ENCODE data around the gene UNC119B. TPM values are rescaled to one million over a fixed set of nuclear protein-coding genes. Genes with fewer than 3 reads are reported as not detected.

UNC119B gene
- total and polyA plus RNA-seq, 8 donors = 6.6 to 18.9 (median 14.6) TPM

DNA sequence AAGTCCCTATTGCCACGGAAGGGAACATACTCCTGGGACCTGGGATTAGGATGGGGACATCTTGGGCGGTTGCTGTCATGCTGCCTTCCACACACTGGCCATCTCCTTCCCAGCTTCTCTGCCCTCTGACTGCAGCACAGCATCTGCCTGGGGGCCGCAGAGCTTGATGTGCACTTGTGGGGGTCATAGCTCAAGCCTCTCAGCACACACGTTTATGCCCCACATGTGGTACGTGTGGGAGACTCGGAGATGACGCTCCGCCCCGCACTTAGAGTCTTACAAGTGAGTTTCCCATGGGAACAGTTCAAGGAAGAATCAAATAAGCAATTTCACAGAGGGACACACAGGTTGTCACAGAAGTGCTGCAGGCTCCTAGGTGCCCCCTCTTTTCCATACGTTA, 24.0 kb downstream of the UNC119B start:
- Histone ChIP-seq H3K27ac (no peak overlapping the region), H3K27me3 (no peaks in the 10 kb centered on the region), H3K36me3 (peaks cover 0 to 7% (median 4%) of the 10 kb centered on the region in 3 donors), H3K4me3 (no peak overlapping the region), H3K4me1 (no peaks in the 10 kb centered on the region), H3K9me3 (no peaks in the 10 kb centered on the region)
- FAIRE-seq (no peak), ATAC-seq (no peak), DNase-seq (no peak)
- TF ChIP-seq, protein P1, sequence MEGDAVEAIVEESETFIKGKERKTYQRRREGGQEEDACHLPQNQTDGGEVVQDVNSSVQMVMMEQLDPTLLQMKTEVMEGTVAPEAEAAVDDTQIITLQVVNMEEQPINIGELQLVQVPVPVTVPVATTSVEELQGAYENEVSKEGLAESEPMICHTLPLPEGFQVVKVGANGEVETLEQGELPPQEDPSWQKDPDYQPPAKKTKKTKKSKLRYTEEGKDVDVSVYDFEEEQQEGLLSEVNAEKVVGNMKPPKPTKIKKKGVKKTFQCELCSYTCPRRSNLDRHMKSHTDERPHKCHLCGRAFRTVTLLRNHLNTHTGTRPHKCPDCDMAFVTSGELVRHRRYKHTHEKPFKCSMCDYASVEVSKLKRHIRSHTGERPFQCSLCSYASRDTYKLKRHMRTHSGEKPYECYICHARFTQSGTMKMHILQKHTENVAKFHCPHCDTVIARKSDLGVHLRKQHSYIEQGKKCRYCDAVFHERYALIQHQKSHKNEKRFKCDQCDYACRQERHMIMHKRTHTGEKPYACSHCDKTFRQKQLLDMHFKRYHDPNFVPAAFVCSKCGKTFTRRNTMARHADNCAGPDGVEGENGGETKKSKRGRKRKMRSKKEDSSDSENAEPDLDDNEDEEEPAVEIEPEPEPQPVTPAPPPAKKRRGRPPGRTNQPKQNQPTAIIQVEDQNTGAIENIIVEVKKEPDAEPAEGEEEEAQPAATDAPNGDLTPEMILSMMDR (IDR thresholded peaks at IDR 0.05) = no peak
- WGBS, 2 donors = 96 to 97% methylated on average over 10 of the region's 10 CpGs
- intact Hi-C loops (cut with DNase I) = no loop called here

DNA sequence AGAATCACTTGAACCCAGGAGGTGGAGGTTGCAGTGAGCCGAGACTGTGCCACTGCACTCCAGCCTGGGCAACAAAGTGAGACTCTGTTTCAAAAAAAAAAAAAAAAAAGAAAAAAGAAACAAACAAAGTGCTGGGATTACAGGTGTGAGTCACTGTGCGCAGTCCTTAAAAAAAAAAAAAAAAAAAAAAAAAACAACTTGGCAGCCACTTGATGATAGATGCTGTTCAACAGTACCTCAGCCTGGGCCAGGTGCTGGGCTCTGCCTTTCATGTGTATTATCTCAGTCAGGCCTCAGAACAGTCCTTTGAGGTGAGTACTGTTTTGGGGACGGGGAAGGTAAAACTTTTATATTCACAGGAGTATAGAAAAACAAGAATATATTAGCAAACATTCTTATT, 24.9 kb downstream of the UNC119B start:
- FAIRE-seq (no peak), ATAC-seq (no peak)
- intact Hi-C loops (cut with DNase I) = no loop called here

GRCh38 chr12:120736404-120737331, 26.4 kb downstream of the UNC119B start:
- intact Hi-C loops (cut with DNase I) = no loop called here
- FAIRE-seq (no peak), ATAC-seq (no peak), DNase-seq (peak in 1 of 6 donors; percentile 75)
- Histone ChIP-seq H3K36me3 (peaks cover 0 to 4% (median 4%) of the 10 kb centered on the region in 3 donors), H3K4me1 (no peaks in the 10 kb centered on the region), H3K27me3 (no peaks in the 10 kb centered on the region), H3K27ac (no peak overlapping the region), H3K9me3 (no peaks in the 10 kb centered on the region), H3K4me3 (no peak overlapping the region)
- TF ChIP-seq, protein P1 (IDR thresholded peaks at IDR 0.05) = no peak
- 94 to 95% methylated on average over 38 of the region's 38 CpGs for WGBS, 2 donors

More for the DNA sequence above, 24.9 kb downstream of the UNC119B start:
- H3K4me1 ChIP-seq = no peaks in the 10 kb centered on the region
- H3K27me3 ChIP-seq = no peaks in the 10 kb centered on the region
- WGBS, 2 donors = 92 to 95% methylated on average over 2 to 3 of the region's 3 CpGs
- H3K4me3 ChIP-seq = no peak overlapping the region
- TF ChIP-seq, protein P1 (IDR thresholded peaks at IDR 0.05) = no peak
- H3K27ac ChIP-seq = no peak overlapping the region
- peaks cover 0 to 4% (median 4%) of the 10 kb centered on the region in 3 donors for H3K36me3 ChIP-seq
- H3K9me3 ChIP-seq = no peaks in the 10 kb centered on the region
- no peak for DNase-seq

DNA sequence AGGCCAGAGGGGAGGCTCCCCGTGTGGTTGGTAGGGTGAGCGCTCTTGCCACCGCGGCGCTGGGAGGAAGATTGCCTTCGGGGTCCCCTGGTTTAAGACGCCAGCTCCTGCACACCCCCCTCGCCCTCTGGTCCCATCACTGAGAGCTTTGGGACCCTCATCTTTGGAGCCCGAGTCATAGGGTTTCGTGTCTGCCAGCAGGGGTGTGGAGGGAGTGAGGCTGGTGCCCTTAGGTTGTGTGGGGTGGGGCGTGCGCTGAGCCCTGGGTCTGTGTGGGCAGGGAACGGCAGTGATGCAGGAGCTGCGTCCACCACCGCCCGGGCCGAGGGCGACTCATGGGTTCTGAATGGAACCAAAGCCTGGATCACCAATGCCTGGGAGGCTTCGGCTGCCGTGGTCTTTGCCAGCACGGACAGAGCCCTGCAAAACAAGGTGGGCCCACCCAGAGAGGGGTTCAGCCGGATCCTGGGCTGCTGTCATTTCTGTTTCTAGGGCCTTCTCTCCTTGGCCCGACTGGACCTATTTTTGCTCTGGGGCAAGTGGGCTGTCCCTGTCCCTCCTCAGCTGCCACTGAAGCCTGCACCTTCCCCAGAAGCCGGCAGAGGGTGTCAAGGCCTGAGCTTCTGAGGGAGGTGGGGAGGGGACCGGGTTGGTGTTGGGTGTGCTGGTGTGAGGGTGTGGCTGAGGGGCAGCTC, 27.4 kb downstream of the UNC119B start:
- FAIRE-seq (no peak), DNase-seq (peak in 1 of 6 donors; percentile 74), ATAC-seq (no peak)
- H3K36me3 ChIP-seq = peaks cover 0 to 4% (median 4%) of the 10 kb centered on the region in 3 donors
- H3K27ac ChIP-seq = no peak overlapping the region
- WGBS, 2 donors = 88 to 91% methylated on average over 25 of the region's 25 CpGs
- TF ChIP-seq, protein P1 (IDR thresholded peaks at IDR 0.05) = no peak
- no peaks in the 10 kb centered on the region for H3K9me3 ChIP-seq
- intact Hi-C loops (cut with DNase I) = no loop called here
- H3K4me1 ChIP-seq = no peaks in the 10 kb centered on the region
- H3K4me3 ChIP-seq = no peak overlapping the region
- no peaks in the 10 kb centered on the region for H3K27me3 ChIP-seq

Measured in pancreas (tissue), 10 donors.